ENCODE data around the gene GNPDA1. TPM values are rescaled to one million over a fixed set of nuclear protein-coding genes. Genes with fewer than 3 reads are reported as not detected.

Gene GNPDA1
- total RNA-seq, 4 donors from 2014 or later = 14.9 to 31.9 (median 23.5) TPM

GRCh38 chr5:141952020-141952419 lies 60.8 kb downstream of the GNPDA1 start:
- H3K4me1 ChIP-seq = peaks cover 0 to 4% (median 0%) of the 10 kb centered on the region in 4 donors
- DNase-seq = peak in 1 of 3 donors; percentile 22
- H3K27me3 ChIP-seq = no peaks in the 10 kb centered on the region
- no peak overlapping the region for H3K27ac ChIP-seq
- no peaks in the 10 kb centered on the region for H3K36me3 ChIP-seq
- TF ChIP-seq CTCF (IDR thresholded peaks at IDR 0.05) (no peak), POLR2A (IDR thresholded peaks at IDR 0.05) (no peak)
- H3K9me3 ChIP-seq = no peaks in the 10 kb centered on the region
- no peak overlapping the region for H3K4me3 ChIP-seq

DNA sequence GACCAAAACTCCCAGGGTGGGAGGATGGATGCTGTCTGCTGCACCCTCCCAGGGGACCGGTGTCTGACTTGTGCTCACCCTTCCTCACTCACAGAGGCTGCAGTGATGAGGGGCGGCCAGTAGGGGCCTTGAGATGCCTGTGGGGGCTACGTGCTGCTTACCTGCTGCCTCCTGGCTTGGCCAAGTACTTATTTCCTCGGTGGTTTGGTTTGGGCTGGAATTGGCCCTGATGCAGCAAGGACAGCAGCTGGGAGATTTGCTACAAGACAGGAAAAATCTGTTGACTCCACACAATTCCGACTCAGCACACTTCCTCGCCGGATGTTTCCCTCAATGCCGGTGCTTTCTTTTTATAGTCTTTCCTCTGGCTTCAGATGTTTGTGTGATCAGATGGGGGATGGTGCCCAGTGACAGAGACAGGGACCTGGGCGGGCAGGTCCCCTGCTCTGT lies 61.5 kb downstream of the GNPDA1 start:
- Histone ChIP-seq H3K9me3 (no peaks in the 10 kb centered on the region), H3K4me1 (peaks cover 0 to 4% (median 0%) of the 10 kb centered on the region in 4 donors), H3K4me3 (no peak overlapping the region), H3K27me3 (no peaks in the 10 kb centered on the region), H3K27ac (peak overlapping the region in 1 of 4 donors; percentile 16), H3K36me3 (no peaks in the 10 kb centered on the region)
- peak in 1 of 3 donors; percentile 27 for DNase-seq
- TF ChIP-seq CTCF (IDR thresholded peaks at IDR 0.05) (peak in 3 of 6 experiments; percentile 11 to 20 (median 19)), POLR2A (IDR thresholded peaks at IDR 0.05) (no peak)

Other genes starting within 250 kb of the GNPDA1 start
- gene PCDH1, start 134.6 kb downstream of the GNPDA1 start, total RNA-seq = 100 to 1,000 TPM in 3 of 4 donors, 10 to 100 TPM in 1; 64.4 to 169 (median 164) TPM
- gene DELE1, start 89.2 kb downstream of the GNPDA1 start, total RNA-seq = 100 to 1,000 TPM in 2 of 4 donors, 10 to 100 TPM in 2; 76.0 to 144 (median 96.0) TPM
- gene PCDH12, start 54.8 kb downstream of the GNPDA1 start, total RNA-seq = 1 to 10 TPM in 2 of 4 donors, under 1 TPM in 2; 0.53 to 1.7 (median 1.1) TPM
- 10 to 100 TPM; 20.6 to 37.8 (median 34.6) TPM for gene RNF14, start 43.9 kb downstream of the GNPDA1 start, total RNA-seq
- gene NDFIP1, start 95.8 kb upstream of the GNPDA1 start, total RNA-seq = 100 to 1,000 TPM in 2 of 4 donors, 10 to 100 TPM in 2; 30.5 to 112 (median 93.0) TPM